Mesenchymal stem cell (in vitro differentiated cells and primary cell): ENCODE measurements around the gene LRIG1.

Source experiments
- DNase-seq: peaks from one replicate; pipeline ENCODE4 v3.0.0-alpha.2; 2013
- H2AFZ ChIP-seq: one replicate; pipeline ENCODE4 v1.6.1; 2013; ENCODE audit warnings: low read depth, mild to moderate bottlenecking, control low read depth, inconsistent platforms, low read length, moderate library complexity
- H2AK5ac ChIP-seq: 2 replicates; pipeline ENCODE4 v1.6.1; 2013; ENCODE audit warnings: low read length, moderate library complexity, mild to moderate bottlenecking, inconsistent platforms; ENCODE audit not compliant: severe bottlenecking
- H2BK120ac ChIP-seq: one replicate; pipeline ENCODE4 v1.6.1; 2013; ENCODE audit warnings: low read depth, mild to moderate bottlenecking, inconsistent platforms, low read length, moderate library complexity
- H2BK12ac ChIP-seq, 2 experiments: one replicate each; pipeline ENCODE4 v1.6.1; 2013; ENCODE audit warnings: inconsistent platforms in 2 of 2, low read length in 2 of 2, mild to moderate bottlenecking in 2 of 2, moderate library complexity in 2 of 2, control low read depth in 1 of 2
- H2BK15ac ChIP-seq: one replicate; pipeline ENCODE4 v1.6.1; 2013; ENCODE audit warnings: mild to moderate bottlenecking, low read depth, inconsistent platforms; ENCODE audit not compliant: poor library complexity, severe bottlenecking
- H2BK5ac ChIP-seq: 2 replicates; pipeline ENCODE4 v1.6.1; 2013; ENCODE audit warnings: low read depth, mild to moderate bottlenecking, low read length, control low read depth, inconsistent platforms; ENCODE audit not compliant: poor library complexity, severe bottlenecking
- H3K14ac ChIP-seq, 2 experiments: one replicate each; pipeline ENCODE4 v1.6.1; 2013; ENCODE audit warnings: inconsistent platforms in 2 of 2, low read length in 2 of 2, control low read depth in 1 of 2, mild to moderate bottlenecking in 1 of 2, moderate library complexity in 1 of 2
- H3K18ac ChIP-seq, 2 experiments: one replicate each; pipeline ENCODE4 v1.6.1; 2013; ENCODE audit warnings: inconsistent platforms in 2 of 2, low read length in 2 of 2, control low read depth in 1 of 2, low read depth in 1 of 2, mild to moderate bottlenecking in 1 of 2
- H3K23ac ChIP-seq, 2 experiments: one replicate each; pipeline ENCODE4 v1.6.1; 2013; ENCODE audit warnings: inconsistent platforms in 2 of 2, low read length in 2 of 2, mild to moderate bottlenecking in 2 of 2, moderate library complexity in 2 of 2, control low read depth in 1 of 2
- H3K27ac ChIP-seq: 2 replicates; pipeline ENCODE4 v1.5.1; 2013; ENCODE audit warnings: mild to moderate bottlenecking, moderate library complexity, low read length, control low read depth, inconsistent platforms; ENCODE audit not compliant: poor library complexity, severe bottlenecking
- H3K27me3 ChIP-seq, 2 experiments: 2 replicates each; pipeline versions ENCODE4 v1.6.1 to v1.7.0; 2013; ENCODE audit warnings: low read length in 2 of 2, mild to moderate bottlenecking in 2 of 2, moderate library complexity in 2 of 2, control low read depth in 1 of 2, inconsistent platforms in 1 of 2; ENCODE audit not compliant: control insufficient read depth in 1 of 2, insufficient read depth in 1 of 2
- H3K36me3 ChIP-seq, 2 experiments: 2 replicates each; pipeline versions ENCODE4 v1.6.1 to v1.7.0; 2013; ENCODE audit warnings: low read length in 2 of 2, control low read depth in 1 of 2, inconsistent platforms in 1 of 2, low read depth in 1 of 2, mild to moderate bottlenecking in 1 of 2; ENCODE audit not compliant: insufficient read depth in 2 of 2, control insufficient read depth in 1 of 2
- H3K4ac ChIP-seq, 2 experiments: one replicate each; pipeline ENCODE4 v1.6.1; 2013; ENCODE audit warnings: inconsistent platforms in 2 of 2, low read length in 2 of 2, mild to moderate bottlenecking in 2 of 2, moderate library complexity in 2 of 2, control low read depth in 1 of 2, low read depth in 1 of 2
- H3K4me1 ChIP-seq: 2 replicates; pipeline ENCODE4 v1.6.1; 2013; ENCODE audit warnings: low read depth, low read length, control low read depth; ENCODE audit not compliant: control insufficient read depth, insufficient read depth
- H3K4me2 ChIP-seq: 2 replicates; pipeline ENCODE4 v1.6.1; 2013; ENCODE audit warnings: low read length, mild to moderate bottlenecking, inconsistent platforms; ENCODE audit not compliant: poor library complexity, severe bottlenecking
- H3K4me3 ChIP-seq, 2 experiments: 2 replicates each; pipeline versions ENCODE4 v1.5.1 to v1.7.0; 2013; ENCODE audit warnings: low read length in 2 of 2, mild to moderate bottlenecking in 2 of 2, control low read depth in 1 of 2, low read depth in 1 of 2; ENCODE audit not compliant: insufficient read depth in 1 of 2
- H3K79me1 ChIP-seq: replicated peaks from 2 replicates; pipeline ENCODE4 v1.6.1; 2013; ENCODE audit warnings: mild to moderate bottlenecking, control low read depth, low read length, inconsistent platforms; ENCODE audit not compliant: poor library complexity, severe bottlenecking
- H3K9ac ChIP-seq: 2 replicates; pipeline ENCODE4 v1.7.0; 2013; ENCODE audit warnings: mild to moderate bottlenecking, low read length, moderate library complexity
- H3K9me3 ChIP-seq: 2 replicates; pipeline ENCODE4 v1.7.0; 2013; ENCODE audit warnings: mild to moderate bottlenecking, low read length; ENCODE audit not compliant: control insufficient read depth
- H4K8ac ChIP-seq: one replicate; pipeline ENCODE4 v1.6.1; 2013; ENCODE audit warnings: inconsistent platforms, mild to moderate bottlenecking, low read length, moderate library complexity
- H4K91ac ChIP-seq: one replicate; pipeline ENCODE4 v1.6.1; 2013; ENCODE audit warnings: mild to moderate bottlenecking, low read length, inconsistent platforms
- WGBS: methylation state at CpG from one replicate; pipeline ENCODE4 v1.1.7; 2013; ENCODE audit warnings: mixed read lengths; 5-methylcytosine and 5-hydroxymethylcytosine counted together

Gene LRIG1

GRCh38 chr3:66466606-66467270 lies 34.1 kb downstream of the LRIG1 start:
- H3K4ac ChIP-seq, result no peak overlapping the region
- no peaks in the 10 kb centered on the region for H3K9me3 ChIP-seq
- no peak overlapping the region for H2AK5ac ChIP-seq
- H3K79me1 ChIP-seq, result peaks cover 15% of the 10 kb centered on the region
- no peak overlapping the region for H2AFZ ChIP-seq
- H3K14ac ChIP-seq, result no peak overlapping the region
- no peak overlapping the region for H3K9ac ChIP-seq
- no peak overlapping the region for H2BK12ac ChIP-seq
- DNase-seq, result no peak
- no peak overlapping the region for H3K4me3 ChIP-seq
- no peak overlapping the region for H2BK5ac ChIP-seq
- no peak overlapping the region for H3K4me2 ChIP-seq
- 89% methylated on average over 10 of the region's 11 CpGs for WGBS
- H3K36me3 ChIP-seq, result peaks cover 0 to 5% of the 10 kb centered on the region in 2 experiments
- no peak overlapping the region for H2BK15ac ChIP-seq
- no peak overlapping the region for H4K8ac ChIP-seq
- no peaks in the 10 kb centered on the region for H3K27me3 ChIP-seq
- H3K18ac ChIP-seq, result no peak overlapping the region
- H3K4me1 ChIP-seq, result peaks cover 15% of the 10 kb centered on the region
- H3K27ac ChIP-seq, result no peak overlapping the region
- no peak overlapping the region for H4K91ac ChIP-seq
- no peak overlapping the region for H2BK120ac ChIP-seq
- no peak overlapping the region for H3K23ac ChIP-seq

GRCh38 chr3:66465587-66465986 lies 35.2 kb downstream of the LRIG1 start:
- Histone ChIP-seq H4K91ac (no peak overlapping the region), H3K4me3 (no peak overlapping the region), H2AFZ (no peak overlapping the region), H3K36me3 (peaks cover 3 to 11% of the 10 kb centered on the region in 2 experiments), H3K27ac (no peak overlapping the region), H2BK12ac (no peak overlapping the region), H3K79me1 (peaks cover 16% of the 10 kb centered on the region), H3K4me1 (peaks cover 11% of the 10 kb centered on the region), H4K8ac (no peak overlapping the region), H3K14ac (no peak overlapping the region), H2BK120ac (no peak overlapping the region), H3K9me3 (no peaks in the 10 kb centered on the region), H3K9ac (no peak overlapping the region), H3K18ac (no peak overlapping the region), H3K27me3 (no peaks in the 10 kb centered on the region), H3K4me2 (no peak overlapping the region), H2BK15ac (no peak overlapping the region), H2AK5ac (no peak overlapping the region), H3K23ac (no peak overlapping the region), H2BK5ac (no peak overlapping the region), H3K4ac (no peak overlapping the region)
- 90% methylated on average over 2 of the region's 4 CpGs for WGBS
- DNase-seq, result no peak

- Histone ChIP-seq H3K23ac (no peak overlapping the region), H2BK5ac (no peak overlapping the region), H4K8ac (no peak overlapping the region), H4K91ac (no peak overlapping the region), H3K18ac (no peak overlapping the region), H3K4me3 (no peak overlapping the region), H3K9ac (no peak overlapping the region), H2BK120ac (no peak overlapping the region), H3K36me3 (peaks cover 8 to 16% of the 10 kb centered on the region in 2 experiments), H3K27me3 (no peaks in the 10 kb centered on the region), H2BK15ac (no peak overlapping the region), H2AK5ac (peak overlapping the region; percentile 46), H3K9me3 (no peaks in the 10 kb centered on the region), H3K4me2 (no peak overlapping the region), H3K27ac (no peak overlapping the region), H3K79me1 (peaks cover 20% of the 10 kb centered on the region), H2BK12ac (no peak overlapping the region), H3K4me1 (peaks cover 11% of the 10 kb centered on the region), H3K4ac (no peak overlapping the region), H2AFZ (no peak overlapping the region), H3K14ac (no peak overlapping the region)
- 100% methylated on average over 1 of the region's 3 CpGs for WGBS
- no peak for DNase-seq
Measured at GRCh38 chr3:66465034-66465433, 35.8 kb downstream of the LRIG1 start.

GRCh38 chr3:66464512-66464894 lies 36.3 kb downstream of the LRIG1 start:
- Histone ChIP-seq H3K23ac (no peak overlapping the region), H3K14ac (no peak overlapping the region), H3K27me3 (no peaks in the 10 kb centered on the region), H3K9ac (no peak overlapping the region), H2BK12ac (no peak overlapping the region), H2BK15ac (no peak overlapping the region), H3K36me3 (peaks cover 10 to 16% of the 10 kb centered on the region in 2 experiments), H3K27ac (no peak overlapping the region), H4K8ac (no peak overlapping the region), H3K18ac (peak overlapping the region in 1 of 2 experiments; percentile 32), H2AFZ (no peak overlapping the region), H2BK5ac (no peak overlapping the region), H2AK5ac (no peak overlapping the region), H3K9me3 (no peaks in the 10 kb centered on the region), H3K79me1 (peaks cover 22% of the 10 kb centered on the region), H2BK120ac (no peak overlapping the region), H3K4me1 (peaks cover 11% of the 10 kb centered on the region), H4K91ac (no peak overlapping the region), H3K4me2 (no peak overlapping the region), H3K4me3 (no peak overlapping the region), H3K4ac (no peak overlapping the region)
- no peak for DNase-seq
- WGBS, result 65% methylated on average over 3 of the region's 3 CpGs
